Naive B cell (primary cell): ENCODE data around the gene IGSF3. TPM values are rescaled to one million over a fixed set of nuclear protein-coding genes. Genes with fewer than 3 reads are reported as not detected.
A peak's percentile ranks its signal among the peaks of the same experiment; 100 is the strongest.
"Not testable (repeated sequence)": the region's sequence is repeated elsewhere in the genome, so short reads cannot be mapped to it uniquely, and the experiment has no call there.

Experiments used
- ATAC-seq, 2 donors: fragments of 150-1000 bp; cut with Tn5 transposase; 2 replicates each; pipeline ENCODE4 v1.10.0; 2021; ENCODE audit warnings: low read depth in 2 of 2, mild to moderate bottlenecking in 2 of 2, moderate library complexity in 2 of 2
- DNase-seq: peaks from one replicate; pipeline ENCODE4 v3.0.0; 2022
- H3K27ac Mint-ChIP-seq, 6 donors: one replicate each; pipeline ENCODE4 v1.8.0; 2020 to 2022; ENCODE audit warnings: mild to moderate bottlenecking in 6 of 6, mixed read lengths in 6 of 6, moderate library complexity in 5 of 6, inconsistent platforms in 2 of 6
- H3K27me3 Mint-ChIP-seq, 3 donors: one replicate each; pipeline ENCODE4 v1.8.0; 2021 to 2022; ENCODE audit warnings: mixed read lengths in 3 of 3, mild to moderate bottlenecking in 1 of 3
- H3K36me3 Mint-ChIP-seq, 2 donors: one replicate each; pipeline ENCODE4 v1.8.0; 2020 to 2022; ENCODE audit warnings: mixed read lengths in 2 of 2, inconsistent platforms in 1 of 2, mild to moderate bottlenecking in 1 of 2
- H3K4me1 Mint-ChIP-seq, 3 donors: one replicate each; pipeline ENCODE4 v1.8.0; 2020 to 2022; ENCODE audit warnings: mixed read lengths in 3 of 3, inconsistent platforms in 1 of 3, mild to moderate bottlenecking in 1 of 3, moderate library complexity in 1 of 3
- H3K4me3 Mint-ChIP-seq, 8 donors: one replicate each; pipeline ENCODE4 v1.8.0; 2020 to 2022; ENCODE audit warnings: mild to moderate bottlenecking in 8 of 8, mixed read lengths in 8 of 8, moderate library complexity in 8 of 8, inconsistent platforms in 2 of 8
- H3K9me3 Mint-ChIP-seq, 7 donors: one replicate each; pipeline ENCODE4 v1.8.0; 2020 to 2022; ENCODE audit warnings: mixed read lengths in 7 of 7, mild to moderate bottlenecking in 5 of 7, inconsistent platforms in 2 of 7, moderate library complexity in 1 of 7
- polyA plus RNA-seq, 6 donors: library from polyadenylated mRNA; unstranded; fragments of 300-500 nt; fragmentation: Illumina TruSeq; gene quantifications; one replicate each; pipeline ENCODE4 v1.2.3, GENCODE V29; 2021; ENCODE audit warnings: low read depth in 6 of 6

The IGSF3 gene
- polyA plus RNA-seq, 6 donors from 2014 or later, result not detected

DNA sequence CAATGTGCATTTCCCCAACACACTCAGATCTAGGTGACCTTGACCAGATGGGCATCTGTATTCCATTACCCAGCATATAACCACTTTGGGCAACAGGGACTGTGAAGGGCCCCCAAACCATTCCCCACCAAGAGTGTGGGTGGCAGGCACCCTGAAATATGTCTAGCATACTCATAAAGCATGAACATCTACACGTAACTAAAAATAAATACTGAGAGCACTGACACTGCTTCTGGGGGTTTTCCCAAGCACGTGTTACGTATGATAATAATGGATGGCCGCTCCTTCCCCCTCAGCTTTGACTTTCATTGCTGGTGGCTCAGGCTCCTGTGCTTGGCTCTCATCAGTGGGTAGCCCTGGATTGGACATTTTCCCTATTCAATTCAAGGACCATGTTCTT is 39.1 kb downstream of the IGSF3 start:
- Mint-ChIP-seq H3K36me3 (no peaks in the 10 kb centered on the region), H3K9me3 (no peaks in the 10 kb centered on the region), H3K4me1 (peaks cover 15 to 39% (median 16%) of the 10 kb centered on the region in 3 donors), H3K27ac (peak overlapping the region; percentile 74 to 95 (median 86)), H3K27me3 (peaks cover 0 to 15% (median 8%) of the 10 kb centered on the region in 3 donors), H3K4me3 (peak overlapping the region in 6 of 8 donors; percentile 26 to 85 (median 82))
- ATAC-seq, result peak; percentile 43 to 47
- peak; percentile 35 for DNase-seq

DNA sequence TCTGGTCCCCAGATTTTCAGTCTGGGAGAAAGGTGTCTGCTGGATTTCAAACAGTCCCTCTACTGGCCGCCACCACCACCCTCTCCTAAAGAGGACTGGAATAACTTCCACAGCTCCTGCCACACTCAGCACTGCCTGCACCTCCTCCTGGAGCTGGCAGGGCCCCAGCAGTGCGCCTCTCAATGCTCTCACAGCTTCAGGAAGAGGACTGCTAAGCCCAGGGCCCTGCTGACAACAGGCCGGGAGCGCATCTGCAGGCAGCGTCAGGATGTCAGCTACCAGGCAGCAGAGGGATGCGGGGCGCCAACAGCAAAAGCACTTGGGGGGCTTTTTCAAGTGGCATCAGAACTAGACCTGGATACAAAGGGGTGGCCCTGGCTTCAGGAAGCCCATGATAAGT is 40.2 kb downstream of the IGSF3 start:
- not testable (repeated sequence) for H3K4me3 Mint-ChIP-seq, H3K9me3 Mint-ChIP-seq, H3K36me3 Mint-ChIP-seq, ATAC-seq, DNase-seq
- Mint-ChIP-seq H3K27ac (peak overlapping the region in 4 of 6 donors; percentile 26 to 84 (median 46)), H3K27me3 (peaks cover 0 to 15% (median 8%) of the 10 kb centered on the region in 3 donors), H3K4me1 (peaks cover 15 to 39% (median 16%) of the 10 kb centered on the region in 3 donors)

GRCh38 chr1:116626915-116627314 is 40.6 kb downstream of the IGSF3 start:
- Mint-ChIP-seq H3K27ac (peak overlapping the region in 4 of 6 donors; percentile 26 to 90 (median 46)), H3K4me3 (peak overlapping the region in 1 of 8 donors; percentile 47), H3K4me1 (peaks cover 15 to 39% (median 16%) of the 10 kb centered on the region in 3 donors), H3K27me3 (peaks cover 0 to 17% (median 8%) of the 10 kb centered on the region in 3 donors)
- not testable (repeated sequence) for H3K36me3 Mint-ChIP-seq, DNase-seq, ATAC-seq, H3K9me3 Mint-ChIP-seq

- DNase-seq, ATAC-seq, H3K27ac Mint-ChIP-seq, H3K36me3 Mint-ChIP-seq, H3K4me3 Mint-ChIP-seq, H3K9me3 Mint-ChIP-seq: not testable (repeated sequence)
- Mint-ChIP-seq H3K27me3 (peaks cover 0 to 10% (median 0%) of the 10 kb centered on the region in 3 donors), H3K4me1 (peaks cover 15 to 39% (median 16%) of the 10 kb centered on the region in 3 donors)
These were observed 42.4 kb downstream of the IGSF3 start for GRCh38 chr1:116625155-116625554.

DNA sequence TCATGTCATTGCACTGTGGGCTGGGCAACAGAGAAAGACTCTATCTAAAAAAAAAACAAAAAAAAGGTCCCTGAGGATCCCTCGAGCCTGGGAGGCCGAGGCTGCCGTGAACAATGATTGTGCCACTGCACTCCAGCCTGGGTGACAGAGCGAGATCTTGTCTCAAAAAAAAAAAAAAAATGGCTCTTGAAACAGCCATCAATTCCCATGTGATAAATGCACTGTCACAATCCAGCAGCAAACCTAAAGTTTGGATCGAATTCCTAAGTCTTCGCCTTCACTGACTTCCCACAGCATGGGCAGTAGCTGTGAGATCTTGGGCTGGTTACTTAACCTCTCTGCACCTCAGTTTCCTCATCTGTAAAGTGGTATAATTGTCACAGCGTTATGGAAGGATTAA is 43.5 kb downstream of the IGSF3 start:
- Mint-ChIP-seq H3K4me1 (peaks cover 9 to 28% (median 10%) of the 10 kb centered on the region in 3 donors), H3K27ac (no peak overlapping the region), H3K4me3 (no peak overlapping the region), H3K36me3 (peaks cover 0 to 7% of the 10 kb centered on the region in 2 donors), H3K27me3 (peaks cover 0 to 10% (median 0%) of the 10 kb centered on the region in 3 donors), H3K9me3 (peaks cover 0 to 10% (median 3%) of the 10 kb centered on the region in 7 donors)
- DNase-seq (no peak), ATAC-seq (no peak)

- H3K36me3 Mint-ChIP-seq, H3K27ac Mint-ChIP-seq, DNase-seq, H3K9me3 Mint-ChIP-seq, H3K4me3 Mint-ChIP-seq, ATAC-seq: not testable (repeated sequence)
- Mint-ChIP-seq H3K27me3 (peaks cover 0 to 10% (median 0%) of the 10 kb centered on the region in 3 donors), H3K4me1 (peaks cover 0 to 12% (median 0%) of the 10 kb centered on the region in 3 donors)
These were observed 45.0 kb downstream of the IGSF3 start for GRCh38 chr1:116622496-116622895.

DNA sequence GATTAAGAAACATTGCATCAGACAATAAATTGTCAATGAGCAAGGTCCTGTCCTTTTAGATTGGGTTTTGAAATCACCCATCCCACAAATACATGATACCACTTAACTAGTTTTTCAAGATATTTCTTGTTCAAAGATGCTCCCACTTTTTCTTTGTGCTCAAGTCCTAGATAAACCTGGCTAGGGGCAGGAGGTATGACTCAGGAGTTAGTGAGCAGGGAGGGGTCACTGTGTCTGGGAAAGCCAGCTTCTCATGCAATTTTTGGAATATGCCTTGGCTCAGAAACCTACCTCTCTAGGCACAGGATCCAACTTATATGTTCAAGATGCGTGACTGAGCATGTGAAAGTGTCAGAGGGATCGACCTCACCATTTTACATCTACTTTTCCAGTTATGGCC is 45.8 kb downstream of the IGSF3 start:
- not testable (repeated sequence) for H3K9me3 Mint-ChIP-seq, H3K27ac Mint-ChIP-seq, H3K4me1 Mint-ChIP-seq, H3K36me3 Mint-ChIP-seq, H3K4me3 Mint-ChIP-seq, ATAC-seq, DNase-seq
- peaks cover 0 to 10% (median 0%) of the 10 kb centered on the region in 3 donors for H3K27me3 Mint-ChIP-seq

DNA sequence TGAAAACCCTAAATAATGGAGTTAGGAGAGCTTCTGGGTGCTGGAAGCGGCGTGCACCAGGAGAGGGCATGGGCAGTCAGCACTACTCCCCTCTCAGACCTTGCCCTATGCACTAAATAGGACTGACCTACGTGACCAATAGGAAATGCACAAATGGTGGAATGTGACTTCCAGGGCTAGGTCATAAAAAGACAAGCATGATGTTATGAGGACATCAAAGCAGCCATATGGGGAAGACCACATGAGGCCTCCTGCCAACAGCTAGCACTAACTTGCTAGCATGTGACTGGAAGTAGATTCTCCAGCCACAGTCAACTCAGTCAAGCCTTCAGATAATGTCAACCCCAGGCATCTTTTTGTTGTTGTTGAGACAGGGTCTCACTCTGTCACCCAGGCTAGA is 47.1 kb downstream of the IGSF3 start:
- H3K4me1 Mint-ChIP-seq, DNase-seq, ATAC-seq, H3K36me3 Mint-ChIP-seq, H3K4me3 Mint-ChIP-seq, H3K27ac Mint-ChIP-seq, H3K9me3 Mint-ChIP-seq: not testable (repeated sequence)
- H3K27me3 Mint-ChIP-seq, result peaks cover 0 to 10% (median 0%) of the 10 kb centered on the region in 3 donors

- not testable (repeated sequence) for ATAC-seq, H3K9me3 Mint-ChIP-seq, H3K4me1 Mint-ChIP-seq, H3K36me3 Mint-ChIP-seq, DNase-seq, H3K4me3 Mint-ChIP-seq, H3K27ac Mint-ChIP-seq
- H3K27me3 Mint-ChIP-seq, result peaks cover 0 to 10% (median 0%) of the 10 kb centered on the region in 3 donors
These were observed 48.4 kb downstream of the IGSF3 start for GRCh38 chr1:116619106-116619505.

GRCh38 chr1:116617808-116618207 is 49.7 kb downstream of the IGSF3 start:
- not testable (repeated sequence) for DNase-seq, H3K36me3 Mint-ChIP-seq, H3K4me1 Mint-ChIP-seq, H3K27ac Mint-ChIP-seq, H3K9me3 Mint-ChIP-seq, H3K4me3 Mint-ChIP-seq, ATAC-seq
- peaks cover 0 to 10% (median 0%) of the 10 kb centered on the region in 3 donors for H3K27me3 Mint-ChIP-seq

- H3K4me3 Mint-ChIP-seq, H3K4me1 Mint-ChIP-seq, H3K27me3 Mint-ChIP-seq, H3K9me3 Mint-ChIP-seq, DNase-seq, ATAC-seq, H3K27ac Mint-ChIP-seq, H3K36me3 Mint-ChIP-seq: not testable (repeated sequence)
These were observed 53.7 kb downstream of the IGSF3 start for GRCh38 chr1:116613825-116614224.

DNA sequence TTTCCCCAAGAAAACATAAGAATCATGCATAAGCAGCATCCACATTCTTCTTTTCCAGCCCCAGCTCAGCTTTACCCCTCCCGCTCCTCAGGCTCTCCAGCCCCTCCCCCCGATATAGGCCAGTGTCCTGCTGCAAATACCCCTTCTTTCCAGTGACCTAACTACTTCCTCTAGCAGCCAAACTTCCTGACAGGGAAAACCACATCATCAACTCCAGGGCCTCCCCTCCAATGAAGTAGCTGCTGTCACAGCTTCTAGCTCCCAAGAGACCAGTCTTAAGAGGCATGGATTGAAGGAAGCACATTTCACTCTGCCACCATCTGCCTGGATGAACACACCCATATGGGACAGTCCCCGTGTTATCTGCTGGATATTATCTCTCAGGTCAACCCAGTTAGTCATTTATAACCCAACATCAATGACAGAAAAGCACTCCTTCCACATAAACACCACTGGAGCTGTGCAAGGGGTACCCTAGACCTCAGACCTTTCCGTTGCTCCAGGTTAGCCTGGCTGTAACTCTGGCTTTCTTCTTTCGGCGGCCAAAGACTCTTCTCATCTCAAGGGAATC is 57.6 kb downstream of the IGSF3 start:
- ATAC-seq, DNase-seq, H3K4me3 Mint-ChIP-seq, H3K9me3 Mint-ChIP-seq, H3K27me3 Mint-ChIP-seq, H3K36me3 Mint-ChIP-seq, H3K4me1 Mint-ChIP-seq: not testable (repeated sequence)
- peak overlapping the region in 2 of 6 donors; percentile 50 to 51 for H3K27ac Mint-ChIP-seq

DNA sequence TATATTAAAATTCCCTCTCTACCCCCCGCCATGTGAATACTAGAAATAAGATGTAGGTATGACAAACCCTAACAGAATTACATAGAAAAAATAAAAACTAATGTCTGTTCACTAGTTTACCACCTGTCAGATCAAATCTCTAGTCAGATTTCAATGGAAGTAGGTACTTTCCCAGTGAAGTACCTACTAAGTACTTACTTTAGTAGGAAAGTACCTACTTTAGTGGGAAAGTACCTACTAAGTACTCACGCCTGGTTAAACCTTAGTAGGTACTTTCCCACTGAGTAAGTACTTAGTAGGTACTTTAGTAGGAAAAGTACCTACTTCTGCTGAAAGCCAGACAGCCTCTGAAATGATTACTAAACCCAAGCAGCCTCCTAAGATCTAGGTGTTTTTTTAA is 58.7 kb downstream of the IGSF3 start:
- Mint-ChIP-seq H3K27ac (peak overlapping the region in 1 of 6 donors; percentile 19), H3K27me3 (peaks cover 7 to 14% (median 8%) of the 10 kb centered on the region in 3 donors)
- H3K4me3 Mint-ChIP-seq, H3K4me1 Mint-ChIP-seq, DNase-seq, H3K36me3 Mint-ChIP-seq, H3K9me3 Mint-ChIP-seq: not testable (repeated sequence)
- ATAC-seq, result peak; percentile 28 to 46

DNA sequence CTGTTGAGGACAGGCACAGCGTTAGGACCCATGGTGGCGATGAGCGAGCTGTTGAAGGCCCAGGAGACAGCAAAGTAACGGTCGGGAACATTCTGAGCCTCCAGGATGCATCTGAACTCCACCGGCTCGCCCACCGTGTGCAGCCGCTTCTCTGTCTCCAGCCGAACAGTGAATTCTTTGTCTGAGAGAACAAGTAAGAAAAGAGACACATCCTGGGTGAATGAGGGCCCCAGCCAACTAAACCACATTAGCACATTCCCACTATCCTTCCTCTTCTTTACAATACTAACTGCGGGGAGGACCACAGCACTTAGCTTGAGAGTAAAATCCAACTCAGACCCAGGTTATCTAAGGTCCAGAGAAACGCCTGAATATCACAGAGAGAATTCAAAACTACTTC is 59.4 kb downstream of the IGSF3 start:
- H3K27ac Mint-ChIP-seq, result not testable (repeated sequence)

More for the DNA sequence above, 59.4 kb downstream of the IGSF3 start:
- H3K9me3 Mint-ChIP-seq, H3K36me3 Mint-ChIP-seq, DNase-seq, H3K4me1 Mint-ChIP-seq, H3K4me3 Mint-ChIP-seq, ATAC-seq: not testable (repeated sequence)
- H3K27me3 Mint-ChIP-seq, result peaks cover 8 to 14% (median 12%) of the 10 kb centered on the region in 3 donors
